ENCODE measurements around the gene TUBGCP3. TPM values are rescaled to one million over a fixed set of nuclear protein-coding genes. Genes with fewer than 3 reads are reported as not detected.

The TUBGCP3 gene
- total RNA-seq, 1 donor from 2014 or later = 29.6 TPM

DNA sequence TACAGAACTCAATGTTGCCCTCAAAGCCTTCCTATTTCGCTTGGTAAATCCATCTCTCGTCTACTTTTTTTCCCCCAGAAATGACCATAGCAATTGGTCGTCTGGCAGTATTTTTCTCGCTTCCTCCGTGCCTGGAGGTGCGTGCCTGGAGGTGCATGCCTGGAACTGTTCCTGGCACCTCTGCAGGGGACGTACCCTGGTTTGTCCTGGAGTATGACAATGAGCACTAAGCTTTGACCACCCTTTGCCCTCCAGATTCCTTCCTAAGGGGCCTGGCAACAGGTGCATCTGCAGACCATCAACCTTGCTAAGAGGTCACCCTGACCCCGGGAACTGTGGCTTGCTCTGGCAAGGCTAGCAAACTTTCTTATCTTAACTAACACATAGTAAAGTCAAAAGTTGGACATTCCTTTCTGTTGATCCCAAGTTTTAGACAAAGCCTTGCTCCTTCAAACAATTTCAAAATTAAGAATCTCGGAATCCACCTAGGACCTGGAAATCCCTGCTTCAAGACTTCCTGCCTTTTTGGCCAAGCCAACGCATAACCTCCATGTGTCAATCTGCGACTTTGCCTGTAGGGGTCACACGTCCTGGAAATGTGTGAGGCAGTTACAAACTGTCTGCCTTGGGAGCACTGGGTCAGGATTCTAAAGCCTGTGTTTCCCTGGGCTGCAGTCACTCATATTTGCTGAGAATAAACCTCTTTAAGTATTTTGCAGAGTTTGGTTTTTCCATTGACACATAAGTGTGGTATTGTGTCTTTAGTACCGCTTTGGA lies 28.8 kb upstream of the TUBGCP3 start:
- DNase-seq = peak; percentile 78

DNA sequence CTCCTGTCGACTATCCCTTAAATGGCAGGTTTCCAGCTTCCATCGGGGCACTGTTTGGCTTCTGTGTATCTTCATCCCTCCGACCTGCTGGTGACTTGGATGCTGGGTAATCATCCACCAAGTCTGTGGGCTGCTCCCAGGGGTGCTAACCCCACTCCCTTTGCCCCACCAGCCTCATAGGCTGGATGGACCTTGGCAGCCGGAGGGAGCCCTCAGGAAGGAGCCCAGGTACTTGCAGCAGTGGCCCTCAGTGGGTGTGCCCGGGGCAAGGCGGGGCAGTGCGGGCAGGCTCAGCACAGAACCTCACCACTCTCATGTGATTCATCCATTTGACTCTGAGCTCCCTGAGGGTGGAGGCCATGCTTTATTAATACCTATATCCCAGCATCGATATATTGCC lies 27.4 kb upstream of the TUBGCP3 start:
- no peak for DNase-seq

DNA sequence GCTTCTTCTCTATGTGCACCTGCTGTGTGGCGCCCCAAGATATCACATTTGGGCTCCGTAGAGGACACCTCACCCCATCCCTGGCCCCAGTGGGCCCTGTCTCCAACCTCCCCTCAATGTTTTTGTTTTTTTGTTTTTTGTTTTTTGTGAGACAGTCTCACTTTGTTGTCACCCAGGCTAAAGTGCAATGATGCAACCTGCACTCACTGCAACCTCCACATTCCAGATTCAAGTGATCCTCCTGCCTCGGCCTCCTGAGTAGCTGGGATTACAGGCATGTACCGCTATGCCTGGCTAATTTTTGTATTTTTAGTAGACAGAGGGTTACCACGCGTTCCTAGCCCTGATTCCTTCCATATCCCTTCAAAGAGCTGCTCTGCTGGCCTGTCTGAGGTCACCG lies 26.9 kb upstream of the TUBGCP3 start:
- DNase-seq = no peak

DNA sequence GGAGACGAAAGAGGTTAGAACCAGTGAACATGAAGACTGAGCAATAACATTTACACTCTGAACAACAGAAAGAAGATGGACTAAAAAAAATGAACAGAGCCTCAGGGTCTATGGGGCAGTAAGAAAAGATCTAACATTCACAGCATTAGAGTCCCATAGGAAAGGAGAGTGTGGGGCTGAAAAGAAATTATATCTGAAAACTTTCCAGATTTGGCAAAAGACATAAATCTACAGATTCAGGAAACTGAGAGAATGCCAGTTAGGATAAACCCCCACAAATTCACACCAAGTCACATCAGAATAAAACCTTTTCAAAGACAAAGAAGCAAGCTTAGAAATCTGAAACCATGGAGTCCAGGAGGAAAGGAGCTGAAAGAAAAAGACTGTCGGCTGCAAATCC lies 20.3 kb upstream of the TUBGCP3 start:
- DNase-seq = no peak

DNA sequence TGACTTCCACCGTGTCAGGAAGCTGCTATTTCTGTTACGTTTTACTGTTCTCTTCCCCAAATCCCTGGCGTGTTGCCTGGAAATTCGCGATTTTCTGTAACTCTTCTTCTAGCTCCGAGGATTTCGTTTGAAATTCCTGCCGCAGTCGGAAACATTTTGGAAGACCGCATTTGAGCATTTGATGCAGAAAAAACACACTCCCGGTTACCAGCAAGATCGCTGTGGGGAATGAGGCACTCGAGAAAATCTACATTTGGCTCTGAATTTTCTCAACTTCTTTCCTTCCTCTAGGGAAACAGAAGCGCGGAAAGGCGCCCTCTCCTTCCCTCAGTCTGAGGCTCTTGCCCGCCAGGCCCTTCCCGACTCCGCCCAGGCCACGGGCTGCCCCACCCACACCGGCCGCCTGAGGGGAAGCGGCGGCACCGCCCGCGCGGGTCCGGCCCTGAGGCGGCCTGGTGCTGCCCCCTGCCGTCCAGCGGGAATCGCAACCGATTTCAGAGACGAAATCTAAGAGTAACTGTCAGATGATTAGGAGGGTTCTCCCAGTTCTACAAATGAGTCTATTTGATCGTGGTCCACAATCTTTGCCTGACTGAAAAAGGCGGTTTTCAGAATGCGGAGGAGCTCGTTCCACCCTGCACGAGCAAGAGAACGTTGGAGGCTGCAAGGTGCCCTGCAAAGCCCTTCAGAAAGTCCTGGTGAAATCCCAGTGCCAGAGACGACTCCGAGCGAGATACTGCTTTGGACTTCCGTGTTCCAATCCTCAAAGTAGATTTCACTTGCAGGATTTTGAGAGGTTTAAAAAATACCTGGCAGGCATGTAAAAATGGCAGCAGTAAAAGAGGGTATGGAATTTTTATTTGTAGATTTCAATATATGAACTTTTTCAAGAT lies 18.4 kb upstream of the TUBGCP3 start:
- DNase-seq = peak; percentile 90

DNA sequence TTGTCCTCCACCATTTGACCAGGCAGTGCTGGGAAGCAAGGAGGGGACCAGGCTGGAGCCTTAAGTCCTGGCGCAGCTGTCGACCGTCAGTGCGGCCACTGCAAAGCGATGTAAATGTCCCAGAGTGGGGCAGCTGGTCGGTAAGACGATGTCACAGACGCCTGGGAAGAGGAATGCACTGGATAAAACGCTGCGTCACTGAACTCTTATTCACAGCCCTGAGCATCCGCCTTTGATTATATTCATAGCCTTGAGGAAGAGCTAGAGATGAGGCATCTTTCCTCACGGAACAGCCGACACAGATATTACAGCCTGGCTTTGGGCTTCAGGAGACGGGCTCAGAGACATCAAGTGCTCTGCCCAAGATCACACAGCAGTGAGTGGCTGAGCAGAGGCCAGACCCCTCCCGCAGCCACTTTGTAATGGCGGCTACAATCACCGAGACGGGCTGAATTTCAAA lies 17.6 kb upstream of the TUBGCP3 start:
- DNase-seq = no peak

DNA sequence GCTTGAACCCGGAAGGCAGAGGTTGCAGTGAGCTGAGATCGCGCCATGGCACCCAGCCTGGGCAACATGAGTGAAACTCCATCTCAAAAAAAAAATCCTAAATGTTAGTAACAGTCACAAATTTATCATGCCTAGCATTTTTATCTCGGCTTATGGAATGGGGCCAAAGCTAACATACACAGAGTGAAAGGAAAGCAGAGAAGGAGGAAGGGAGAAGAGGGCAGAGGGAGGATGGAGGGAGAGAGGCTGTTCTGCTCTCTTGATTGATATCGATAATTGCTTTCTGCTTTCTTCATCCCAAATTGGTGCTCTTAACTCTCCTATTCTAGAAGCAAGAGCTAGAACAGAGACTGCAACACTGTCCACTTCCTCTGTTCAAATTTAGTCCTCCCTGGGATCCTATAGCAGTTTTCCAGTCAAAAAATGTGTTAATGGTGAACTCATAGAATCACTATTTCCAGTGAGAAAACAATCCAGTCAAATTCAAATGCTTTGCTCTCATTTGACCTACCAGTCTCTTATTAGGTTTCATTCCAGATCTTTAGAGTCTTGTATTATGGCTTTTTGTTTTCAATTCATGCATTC lies 15.8 kb upstream of the TUBGCP3 start:
- no peak for DNase-seq

DNA sequence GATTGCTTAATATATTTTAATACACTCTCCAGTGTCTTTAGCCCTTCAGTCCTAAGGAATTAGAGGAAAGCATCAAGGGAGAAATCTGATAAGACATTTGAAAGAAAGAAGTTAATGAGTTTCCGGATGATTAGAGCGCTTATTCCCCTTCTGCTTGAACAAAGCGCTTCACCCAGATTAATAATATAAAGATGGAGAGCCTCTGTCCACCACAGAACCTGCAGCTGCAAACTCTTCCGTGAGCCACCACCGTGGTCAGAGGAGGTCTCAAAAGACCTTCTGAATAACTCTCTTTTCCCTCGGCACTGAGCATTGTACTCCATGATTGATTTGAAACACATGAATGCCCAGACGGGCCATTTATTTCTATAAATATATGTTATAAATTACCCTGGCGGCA lies 14.2 kb upstream of the TUBGCP3 start:
- DNase-seq = no peak

DNA sequence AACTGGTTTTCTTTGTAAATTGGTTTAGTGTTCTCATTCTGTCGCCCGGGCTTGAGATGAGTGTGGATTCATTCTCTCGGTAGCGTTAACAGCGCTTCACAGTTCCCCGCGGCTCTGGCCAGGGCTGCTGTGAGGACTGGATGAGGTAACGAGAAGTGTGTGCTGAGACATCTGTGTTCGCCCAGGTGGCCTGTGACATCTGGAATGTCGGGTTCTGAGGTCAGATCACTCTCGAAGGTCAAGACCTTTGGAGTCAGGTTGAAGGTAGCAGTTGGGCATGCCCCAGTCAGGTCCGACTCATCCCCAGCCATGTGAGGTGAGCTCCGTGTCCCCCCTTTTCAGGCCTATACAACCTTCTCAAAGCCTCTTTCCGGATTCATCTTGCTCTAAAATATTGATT lies 13.4 kb upstream of the TUBGCP3 start:
- DNase-seq = no peak

DNA sequence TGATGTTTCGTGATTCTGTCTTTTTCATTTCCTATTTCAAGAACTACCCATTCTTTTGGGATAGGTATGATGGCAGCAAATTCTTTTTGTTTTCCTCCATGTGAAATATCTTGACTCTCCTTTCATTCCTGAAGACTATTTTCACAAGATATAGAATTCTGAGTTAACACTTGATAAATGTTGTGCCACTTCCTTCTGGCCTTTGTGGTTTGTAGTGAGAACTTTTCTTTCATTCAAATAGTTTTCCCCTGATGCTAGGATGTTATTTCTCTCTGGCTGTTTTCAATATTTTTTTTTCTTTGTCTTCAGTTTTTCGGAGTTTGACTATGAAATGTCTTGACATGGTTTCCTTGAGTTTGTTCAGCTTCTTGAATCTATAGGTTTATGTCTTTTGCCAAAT lies 8.3 kb upstream of the TUBGCP3 start:
- DNase-seq = no peak

DNA sequence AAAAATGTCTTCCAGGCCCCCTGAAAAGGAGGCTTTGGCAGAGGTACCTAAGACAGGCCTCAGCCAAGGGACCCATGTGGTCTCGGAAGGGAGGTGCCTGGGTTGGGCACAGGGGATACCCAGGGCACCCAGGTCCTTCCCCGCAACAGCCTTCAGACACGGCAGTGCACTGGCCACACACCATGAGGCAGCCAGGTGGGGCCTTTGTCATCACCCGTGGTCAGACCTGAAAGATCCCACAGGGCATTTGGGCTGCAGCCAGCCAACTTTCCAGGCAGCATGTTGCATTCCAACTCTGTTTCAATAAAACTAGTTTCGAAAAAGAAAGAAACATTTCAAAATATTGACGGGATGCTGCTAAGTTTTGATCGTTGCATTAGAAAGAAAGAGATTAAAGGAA lies 4.7 kb upstream of the TUBGCP3 start:
- no peak for DNase-seq

DNA sequence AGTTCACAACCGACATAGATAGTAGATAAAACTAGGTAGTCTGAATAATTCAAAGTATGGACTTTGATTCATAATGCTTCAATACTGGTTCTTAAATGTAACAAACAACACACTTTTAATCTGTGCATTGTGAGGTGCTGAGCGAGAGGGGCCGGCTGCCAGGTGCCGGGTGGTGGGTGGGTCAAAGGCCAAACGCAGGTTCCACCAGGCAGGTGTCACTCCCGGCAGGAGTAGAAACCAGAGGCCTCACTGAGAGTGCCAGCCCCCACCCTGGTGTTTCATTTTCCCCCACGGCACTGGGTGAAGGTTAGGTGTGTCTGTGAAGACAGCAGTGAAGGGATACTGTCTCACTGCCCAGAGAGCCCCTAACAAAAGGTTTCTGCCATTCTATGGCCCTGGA lies 4.2 kb upstream of the TUBGCP3 start:
- DNase-seq = no peak

DNA sequence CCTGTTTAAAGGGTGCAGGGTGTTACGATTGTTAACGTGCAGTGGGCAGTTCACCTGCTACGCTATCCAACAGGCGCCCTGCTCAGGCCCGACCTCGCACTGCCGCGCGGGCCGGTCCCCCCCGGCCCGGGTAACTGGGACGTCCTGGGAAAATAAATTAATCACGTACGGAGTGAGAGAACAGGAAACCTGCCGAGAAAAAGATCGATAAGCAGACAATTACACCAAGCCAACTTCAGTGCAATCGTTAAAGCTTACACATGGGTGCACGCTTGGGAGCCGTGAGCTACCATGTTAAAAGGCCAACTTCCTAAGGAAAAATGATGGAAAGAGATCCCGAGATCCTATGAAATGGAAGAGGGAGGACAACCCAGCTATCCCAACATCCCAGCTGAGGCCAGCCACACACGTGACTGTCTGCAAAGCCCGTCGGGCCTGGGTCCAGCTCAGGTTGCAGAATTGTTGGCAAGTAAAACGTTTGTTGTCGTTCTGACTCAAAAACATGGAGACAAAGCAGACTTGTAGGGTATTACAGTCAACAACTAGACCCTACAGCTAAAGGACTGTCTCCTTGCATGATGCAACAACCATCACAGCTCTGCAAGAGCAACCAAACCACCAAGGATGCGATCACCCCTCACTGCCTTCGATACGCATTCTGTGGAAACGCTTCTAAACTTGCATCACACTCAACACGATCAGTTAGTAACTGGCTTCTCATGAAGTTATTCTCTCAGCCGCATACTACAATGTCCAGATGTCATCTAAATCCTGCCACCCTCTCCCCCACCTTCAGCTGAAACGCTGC lies 741 bp upstream of the TUBGCP3 start:
- DNase-seq = no peak

DNA sequence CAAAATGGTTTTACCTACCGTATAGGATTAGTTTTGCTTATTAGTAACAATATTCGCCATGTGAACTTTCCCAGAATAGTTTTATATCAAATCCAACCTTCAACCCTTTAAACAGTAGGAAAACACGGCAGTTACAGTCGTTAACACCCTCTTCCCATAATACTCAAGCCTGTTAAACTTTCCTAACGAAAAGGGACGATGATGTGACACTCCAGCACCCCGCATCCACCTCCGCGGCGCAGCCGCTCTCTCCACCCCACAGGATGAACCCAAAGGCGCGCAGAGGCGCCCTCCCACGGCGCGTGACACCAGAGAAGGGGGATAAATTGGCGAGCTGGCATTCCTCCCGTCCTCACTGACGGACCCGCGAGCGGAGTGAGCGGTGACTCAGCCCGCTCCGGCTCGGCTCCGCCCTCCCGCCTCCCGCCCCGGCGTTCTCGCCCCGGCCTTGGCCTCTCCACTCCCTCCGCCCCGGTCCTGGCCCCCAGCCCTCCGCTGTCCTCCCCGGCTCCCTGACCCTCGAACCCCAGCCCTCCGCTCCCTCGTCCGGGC lies 665 bp downstream of the TUBGCP3 start:
- peak; percentile 87 for DNase-seq

DNA sequence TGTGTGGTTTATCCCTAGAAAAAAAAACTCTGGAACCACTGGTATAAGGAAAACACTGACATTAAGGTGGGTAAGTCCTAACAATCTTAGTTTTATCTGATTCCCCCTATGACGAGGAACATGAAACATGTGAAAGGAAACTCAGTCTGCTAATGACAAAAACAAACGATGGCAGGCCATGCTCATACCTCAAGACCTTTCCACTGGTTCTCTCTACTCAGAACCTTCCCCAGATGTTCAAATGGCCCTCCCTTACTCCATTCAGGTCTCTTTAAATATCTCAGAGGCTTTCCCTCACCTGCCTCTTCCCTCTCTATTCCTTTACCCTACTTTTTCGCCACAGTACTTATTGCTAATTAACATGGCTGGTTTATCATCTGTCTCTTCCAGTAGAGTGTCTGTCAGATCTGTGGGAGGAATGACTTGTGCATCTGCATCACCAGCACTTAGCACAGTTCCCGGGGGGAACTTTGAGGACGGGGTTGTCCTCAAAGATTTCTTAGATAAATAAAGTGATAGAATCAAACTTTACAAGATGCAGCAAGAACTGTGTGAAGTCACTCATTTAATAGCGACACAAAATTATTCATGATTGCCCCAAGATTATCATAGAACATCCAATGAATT lies 1.5 kb downstream of the TUBGCP3 start:
- DNase-seq = no peak

DNA sequence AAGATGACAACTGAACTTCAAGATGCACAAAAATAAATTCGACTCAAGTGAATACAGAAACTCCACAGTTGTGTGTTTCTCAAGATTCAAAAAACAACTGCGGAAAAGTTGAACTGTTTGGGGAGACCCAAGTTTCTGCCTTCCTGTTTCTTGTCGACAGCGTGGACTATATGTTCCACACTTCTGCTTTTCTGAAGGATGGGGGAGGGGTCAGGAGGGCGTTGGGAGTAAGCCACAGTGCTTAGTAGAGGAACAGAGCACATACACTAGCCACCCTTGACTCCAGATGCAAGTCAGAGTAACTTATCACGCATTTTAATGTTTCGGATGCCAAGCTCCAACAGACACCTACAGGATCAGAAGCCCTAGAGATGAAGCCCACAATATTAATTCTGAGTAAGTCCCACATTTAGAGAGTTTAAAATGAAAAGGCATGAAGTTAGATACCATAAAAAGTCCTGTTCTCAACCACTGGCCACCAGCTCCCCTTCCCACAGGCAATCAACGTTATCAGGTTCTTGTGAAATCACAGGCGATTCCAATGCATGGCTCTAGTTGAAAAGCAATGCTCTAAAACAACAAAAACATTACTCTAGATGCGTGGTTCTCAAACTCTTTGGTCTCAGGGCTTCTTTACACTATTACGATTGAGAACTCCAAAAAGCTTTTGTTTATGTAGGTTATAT lies 4.2 kb downstream of the TUBGCP3 start:
- no peak for DNase-seq

DNA sequence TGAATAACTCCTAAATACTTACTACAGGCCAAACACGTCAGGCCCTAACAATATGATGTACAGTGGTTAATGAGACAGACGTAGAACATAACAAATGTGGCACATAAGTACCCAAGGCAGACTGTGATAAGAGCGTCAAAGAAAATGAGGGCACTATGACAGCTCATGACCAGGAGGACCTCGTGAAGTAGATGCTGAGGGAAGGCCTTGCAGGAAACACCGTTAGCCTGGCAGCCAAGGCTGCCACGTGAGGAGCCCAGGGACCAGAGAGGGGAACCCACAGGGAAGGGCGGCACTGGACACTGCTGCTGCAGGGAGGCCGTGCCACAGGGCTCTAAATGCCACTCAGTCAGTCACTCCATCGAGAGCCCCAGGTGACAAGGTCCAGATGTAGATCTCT lies 5.7 kb downstream of the TUBGCP3 start:
- no peak for DNase-seq

DNA sequence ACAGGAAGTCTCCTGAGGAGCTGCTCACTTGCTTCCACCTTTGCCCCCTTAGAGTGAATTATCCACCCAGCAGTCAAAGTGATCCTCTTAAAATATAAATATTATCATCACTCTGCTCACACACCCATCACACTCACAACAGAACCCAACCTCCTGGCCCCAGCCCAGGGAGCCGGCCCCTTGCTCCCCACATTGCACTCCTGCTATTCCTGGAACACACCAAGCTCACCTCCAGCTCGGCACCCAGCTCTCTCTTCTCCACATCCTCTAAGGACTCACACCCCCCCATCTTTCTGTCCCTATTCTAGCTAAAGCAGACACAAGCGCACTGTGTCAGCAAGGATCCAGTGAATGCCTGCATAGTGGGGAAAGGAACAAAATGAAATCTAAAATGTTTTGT lies 7.0 kb downstream of the TUBGCP3 start:
- no peak for DNase-seq

DNA sequence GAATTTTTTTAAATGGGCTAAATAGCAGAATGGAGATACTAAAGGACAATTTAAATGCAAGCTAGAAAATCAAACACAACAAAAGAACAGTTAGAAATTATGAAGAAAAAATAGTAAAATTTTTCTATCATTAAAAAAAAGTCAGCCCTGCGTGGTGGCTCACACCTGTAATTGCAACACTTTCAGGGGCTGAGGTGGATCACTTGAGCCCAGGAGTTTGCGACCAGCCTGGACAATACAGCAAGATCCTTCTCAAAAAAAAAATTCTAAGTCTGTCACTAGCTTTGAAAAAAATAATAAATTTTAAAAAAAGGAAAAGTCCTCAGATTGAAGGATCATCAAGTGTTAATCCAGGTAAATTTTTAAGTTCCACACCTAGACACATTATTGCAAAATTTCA lies 7.7 kb downstream of the TUBGCP3 start:
- no peak for DNase-seq

DNA sequence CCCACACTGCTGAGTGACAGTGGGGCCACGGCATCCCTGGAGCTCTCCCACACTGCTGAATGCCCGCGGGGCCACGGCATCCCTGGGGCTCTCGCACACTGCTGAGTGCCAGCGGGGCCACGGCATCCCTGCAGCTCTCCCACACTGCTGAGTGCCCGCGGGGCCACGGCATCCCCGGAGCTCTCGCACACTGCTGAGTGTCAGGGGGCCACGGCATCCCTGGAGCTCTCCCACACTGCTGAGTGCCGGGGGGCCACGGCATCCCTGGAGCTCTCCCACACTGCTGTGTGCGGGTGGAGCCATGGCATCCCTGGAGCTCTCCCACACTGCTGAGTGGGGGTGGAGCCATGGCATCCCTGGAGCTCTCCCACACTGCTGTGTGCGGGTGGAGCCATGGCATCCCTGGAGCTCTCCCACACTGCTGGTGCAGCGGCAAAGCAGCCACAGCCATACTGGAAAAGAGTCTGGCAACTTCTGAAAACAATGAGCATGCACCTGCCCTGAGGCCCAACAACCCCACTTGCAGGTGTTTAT lies 8.6 kb downstream of the TUBGCP3 start:
- DNase-seq = no peak

DNA sequence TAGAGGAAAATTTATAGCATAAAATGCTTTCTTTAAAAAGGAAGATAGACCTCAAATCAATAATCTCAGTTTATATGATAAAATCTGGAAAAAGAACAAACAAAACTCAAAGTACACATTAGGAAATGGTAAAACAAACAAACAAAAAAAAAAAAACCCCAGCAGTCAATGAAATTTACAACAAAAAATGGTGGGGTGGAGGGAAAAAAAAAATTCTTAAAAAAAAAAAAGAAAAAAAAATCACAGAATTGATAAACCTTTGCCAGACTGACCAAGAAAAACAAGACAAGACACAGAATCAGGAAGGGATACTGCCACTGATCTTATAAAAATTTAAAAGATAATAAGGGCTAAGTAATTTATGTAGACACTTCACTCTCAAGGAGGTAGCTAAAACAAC lies 11.2 kb downstream of the TUBGCP3 start:
- DNase-seq = no peak
